CD14-positive monocyte (primary cell): Measurements from ENCODE around the gene SYNPO. TPM values are rescaled to one million over a fixed set of nuclear protein-coding genes. Genes with fewer than 3 reads are reported as not detected.

Experiments
- DNase-seq, 3 donors: peaks; one replicate each; pipeline ENCODE4 v3.0.0-alpha.2; 2011 to 2022
- H2AFZ ChIP-seq: 2 replicates; pipeline ENCODE4 v1.6.0; 2012; ENCODE audit warnings: mild to moderate bottlenecking, low read depth, low read length, inconsistent platforms; ENCODE audit not compliant: insufficient read depth, poor library complexity, severe bottlenecking
- H3K27ac ChIP-seq, 2 donors: 1 replicate in 1 of 2; 2 replicates in 1 of 2; pipeline ENCODE4 v1.5.1; 2012 to 2013; ENCODE audit warnings: low read length in 2 of 2, control low read depth in 1 of 2, inconsistent platforms in 1 of 2, low read depth in 1 of 2, mild to moderate bottlenecking in 1 of 2
- H3K27me3 ChIP-seq, 2 donors: one replicate each; pipeline versions ENCODE4 v1.6.0 to v1.6.1; 2011 to 2013; ENCODE audit warnings: low read length in 2 of 2; ENCODE audit not compliant: control insufficient read depth in 2 of 2, insufficient read depth in 2 of 2
- H3K36me3 ChIP-seq, 2 donors: replicated peaks in 1 of 2; 1 replicate in 1 of 2; 2 replicates in 1 of 2; pipeline versions ENCODE4 v1.5.1 to v1.6.1; 2012 to 2013; ENCODE audit warnings: low read length in 2 of 2, control low read depth in 1 of 2, inconsistent platforms in 1 of 2, mild to moderate bottlenecking in 1 of 2; ENCODE audit not compliant: insufficient read depth in 2 of 2, control insufficient read depth in 1 of 2
- H3K4me1 ChIP-seq, 2 donors: 1 replicate in 1 of 2; 2 replicates in 1 of 2; pipeline versions ENCODE4 v1.5.1 to v1.6.1; 2012 to 2013; ENCODE audit warnings: low read length in 2 of 2, control low read depth in 1 of 2, inconsistent platforms in 1 of 2, mild to moderate bottlenecking in 1 of 2, moderate library complexity in 1 of 2; ENCODE audit not compliant: insufficient read depth in 2 of 2, control insufficient read depth in 1 of 2
- H3K4me2 ChIP-seq: replicated peaks from 2 replicates; pipeline ENCODE3; 2012; ENCODE audit warnings: low read length, moderate library complexity, mild to moderate bottlenecking; ENCODE audit not compliant: poor library complexity, severe bottlenecking; ENCODE audit errors: extremely low read depth
- H3K4me3 ChIP-seq, 3 experiments: fragments of 200-600 bp in 1 of 3; sonication (generic) in 1 of 3; replicated peaks in 1 of 3; 1 replicate in 2 of 3; 2 replicates in 1 of 3; pipeline ENCODE4 v1.5.1; 2011 to 2013; ENCODE audit warnings: low read length in 3 of 3, mild to moderate bottlenecking in 3 of 3, control low read depth in 2 of 3, low read depth in 2 of 3, inconsistent platforms in 1 of 3, moderate library complexity in 1 of 3
- H3K79me2 ChIP-seq: 2 replicates; pipeline ENCODE4 v1.6.0; 2012; ENCODE audit warnings: mild to moderate bottlenecking, control low read depth, inconsistent platforms, low read length, moderate library complexity; ENCODE audit not compliant: insufficient read depth
- H3K9ac ChIP-seq: 2 replicates; pipeline ENCODE4 v1.6.0; 2017; ENCODE audit warnings: low read length, mild to moderate bottlenecking; ENCODE audit not compliant: insufficient read depth, poor library complexity, severe bottlenecking
- H3K9me3 ChIP-seq, 2 donors: replicated peaks in 1 of 2; 1 replicate in 1 of 2; 2 replicates in 1 of 2; pipeline versions ENCODE4 v1.5.1 to v1.6.1; 2012 to 2013; ENCODE audit warnings: low read length in 2 of 2, control low read depth in 1 of 2; ENCODE audit not compliant: control insufficient read depth in 1 of 2, insufficient read depth in 1 of 2
- H4K20me1 ChIP-seq: 2 replicates; pipeline ENCODE4 v1.6.0; 2012; ENCODE audit warnings: mild to moderate bottlenecking, low read length, control low read depth, moderate library complexity; ENCODE audit not compliant: insufficient read depth
- H3K27ac Mint-ChIP-seq, 7 donors: one replicate each; pipeline ENCODE4 v1.8.0; 2020; ENCODE audit warnings: mild to moderate bottlenecking in 7 of 7, mixed read lengths in 7 of 7, moderate library complexity in 6 of 7, inconsistent platforms in 2 of 7
- H3K27me3 Mint-ChIP-seq, 3 donors: one replicate each; pipeline ENCODE4 v1.8.0; 2021 to 2022; ENCODE audit warnings: low read depth in 3 of 3, mild to moderate bottlenecking in 3 of 3, mixed read lengths in 3 of 3, moderate library complexity in 3 of 3, inconsistent platforms in 1 of 3
- H3K36me3 Mint-ChIP-seq, 2 donors: one replicate each; pipeline ENCODE4 v1.8.0; 2020; ENCODE audit warnings: mixed read lengths in 2 of 2, inconsistent platforms in 1 of 2, mild to moderate bottlenecking in 1 of 2
- H3K4me1 Mint-ChIP-seq: one replicate; pipeline ENCODE4 v1.8.0; 2020; ENCODE audit warnings: mild to moderate bottlenecking, mixed read lengths
- H3K4me3 Mint-ChIP-seq, 2 donors: one replicate each; pipeline ENCODE4 v1.8.0; 2020; ENCODE audit warnings: mild to moderate bottlenecking in 2 of 2, mixed read lengths in 2 of 2, moderate library complexity in 1 of 2
- H3K9me3 Mint-ChIP-seq, 7 donors: one replicate each; pipeline ENCODE4 v1.8.0; 2020 to 2022; ENCODE audit warnings: mixed read lengths in 7 of 7, mild to moderate bottlenecking in 6 of 7, moderate library complexity in 6 of 7, inconsistent platforms in 2 of 7
- CTCF ChIP-seq: fragments of 200-600 bp; IDR thresholded peaks from one replicate; pipeline ENCODE4 v1.8.0; 2022; ENCODE audit warnings: antibody characterized with exemption, mild to moderate bottlenecking
- WGBS: methylation state at CpG from one replicate; pipeline ENCODE4 v1.1.5; 2013; ENCODE audit warnings: missing lambda C conversion rate; ENCODE audit not compliant: insufficient coverage; 5-methylcytosine and 5-hydroxymethylcytosine counted together
- intact Hi-C, 2 donors: fragments of 100-400 bp; cut with micrococcal nuclease; formaldehyde crosslinking; loops; one replicate each; pipeline versions ENCODE4 v1.15.0 to v1.15.1; 2023
- polyA plus RNA-seq, 3 donors: library from polyadenylated mRNA; depleted of rRNA in 1 of 3; unstranded in 2 of 3; stranded (reverse) in 1 of 3; fragments of 300-500 nt in 2 of 3; fragments of >200 nt in 1 of 3; fragmentation: Illumina TruSeq in 2 of 3; gene quantifications; 1 replicate in 2 of 3; 2 replicates in 1 of 3; pipeline ENCODE4 v1.2.3, GENCODE V29; 2012 to 2021

The SYNPO gene
- polyA plus RNA-seq, 3 donors = not detected

GRCh38 chr5:150649108-150650020 lies 8.9 kb downstream of the SYNPO start:
- H2AFZ ChIP-seq = no peak overlapping the region
- H4K20me1 ChIP-seq = no peaks in the 10 kb centered on the region
- Mint-ChIP-seq H3K4me1 (no peaks in the 10 kb centered on the region), H3K27me3 (peaks cover 0 to 5% (median 4%) of the 10 kb centered on the region in 3 donors), H3K4me3 (no peak overlapping the region), H3K36me3 (no peaks in the 10 kb centered on the region), H3K9me3 (peaks cover 0 to 2% (median 0%) of the 10 kb centered on the region in 7 donors), H3K27ac (no peak overlapping the region)
- no peak for DNase-seq
- H3K36me3 ChIP-seq = no peaks in the 10 kb centered on the region
- H3K27me3 ChIP-seq = no peaks in the 10 kb centered on the region
- no peak overlapping the region for H3K27ac ChIP-seq
- no peak overlapping the region for H3K9ac ChIP-seq
- no peaks in the 10 kb centered on the region for H3K4me1 ChIP-seq
- intact Hi-C loops = loop anchor here in 1 of 2 donors (10.0 kb wide), 1 partner anchor 195 kb away; no protein-coding TSS in a partner anchor
- H3K9me3 ChIP-seq = no peaks in the 10 kb centered on the region
- TF ChIP-seq CTCF = no peak
- no peak overlapping the region for H3K4me3 ChIP-seq
- H3K4me2 ChIP-seq = no peak overlapping the region
- 96% methylated on average over 41 of the region's 46 CpGs for WGBS
- H3K79me2 ChIP-seq = no peaks in the 10 kb centered on the region

GRCh38 chr5:150650021-150651006 lies 9.9 kb downstream of the SYNPO start:
- no peaks in the 10 kb centered on the region for H3K79me2 ChIP-seq
- intact Hi-C loops = loop anchor here in 1 of 2 donors (10.0 kb wide), 1 partner anchor 196 kb away; no protein-coding TSS in a partner anchor
- H3K4me3 Mint-ChIP-seq = no peak overlapping the region
- no peak overlapping the region for H2AFZ ChIP-seq
- DNase-seq = no peak
- no peak overlapping the region for H3K4me2 ChIP-seq
- no peak overlapping the region for H3K4me3 ChIP-seq
- H3K27ac Mint-ChIP-seq = peak overlapping the region in 1 of 7 donors; percentile 46
- no peak for TF ChIP-seq CTCF
- WGBS = 93% methylated on average over 27 of the region's 38 CpGs
- H4K20me1 ChIP-seq = no peaks in the 10 kb centered on the region
- no peak overlapping the region for H3K27ac ChIP-seq
- no peaks in the 10 kb centered on the region for H3K4me1 Mint-ChIP-seq
- H3K9me3 ChIP-seq = no peaks in the 10 kb centered on the region
- H3K4me1 ChIP-seq = no peaks in the 10 kb centered on the region
- H3K36me3 Mint-ChIP-seq = no peaks in the 10 kb centered on the region
- H3K9ac ChIP-seq = no peak overlapping the region
- H3K36me3 ChIP-seq = no peaks in the 10 kb centered on the region
- no peaks in the 10 kb centered on the region for H3K27me3 ChIP-seq
- H3K27me3 Mint-ChIP-seq = peaks cover 1 to 6% (median 5%) of the 10 kb centered on the region in 3 donors
- H3K9me3 Mint-ChIP-seq = peaks cover 0 to 2% (median 0%) of the 10 kb centered on the region in 7 donors
